K562 (cell line): Measurements from ENCODE around the gene CTCFL. TPM values are rescaled to one million over a fixed set of nuclear protein-coding genes. Genes with fewer than 3 reads are reported as not detected.

ENCODE experiments used
- ARID3B ChIP-seq: fragments of 250-450 bp; sonication (Bioruptor Pico); IDR thresholded peaks from 2 replicates; pipeline ENCODE4 v1.4.0; 2020; ENCODE audit warnings: borderline replicate concordance
- GATAD2A ChIP-seq: fragments of 450-650 bp; IDR thresholded peaks from 2 replicates; pipeline ENCODE4 v1.6.1; 2017
- HNRNPUL1 ChIP-seq: fragments of 200-400 bp; formaldehyde crosslinking; IDR thresholded peaks from 2 replicates; pipeline ENCODE4 v1.6.1; 2017; ENCODE audit warnings: low read length
- MBD2 ChIP-seq: sonication (generic); IDR thresholded peaks from 2 replicates; pipeline ENCODE4 v1.6.1; 2016; ENCODE audit warnings: low read depth, borderline replicate concordance
- MTF1 ChIP-seq: fragments of 250-450 bp; sonication (Bioruptor Pico); IDR thresholded peaks from 2 replicates; pipeline ENCODE4 v1.9.0; 2021; ENCODE audit warnings: moderate library complexity, mild to moderate bottlenecking, inconsistent platforms, borderline replicate concordance
- NR2F6 ChIP-seq: fragments of 450-650 bp; formaldehyde crosslinking; IDR thresholded peaks from 2 replicates; pipeline ENCODE4 v1.4.0; 2020; ENCODE audit warnings: mild to moderate bottlenecking
- PHB2 ChIP-seq: fragments of 450-650 bp; IDR thresholded peaks from 2 replicates; pipeline ENCODE4 v1.6.1; 2017; ENCODE audit warnings: low read depth
- PHF20 ChIP-seq: fragments of 450-650 bp; IDR thresholded peaks from 2 replicates; pipeline ENCODE4 v1.6.1; 2018; ENCODE audit not compliant: partially characterized antibody
- RERE ChIP-seq: sonication (generic); formaldehyde crosslinking; IDR thresholded peaks from 2 replicates; pipeline ENCODE4 v1.8.0; 2023; ENCODE audit warnings: missing genetic modification reagents, mild to moderate bottlenecking, borderline replicate concordance
- SMARCE1 ChIP-seq: fragments of 450-650 bp; IDR thresholded peaks from 2 replicates; pipeline ENCODE4 v1.7.1; 2016; ENCODE audit warnings: mild to moderate bottlenecking
- SOX6 ChIP-seq: fragments of 450-650 bp; IDR thresholded peaks from 2 replicates; pipeline ENCODE4 v1.6.1; 2014; ENCODE audit warnings: mild to moderate bottlenecking
- TAL1 ChIP-seq: fragments of 450-650 bp; IDR thresholded peaks from 2 replicates; pipeline ENCODE4 v1.6.1; 2016; ENCODE audit warnings: mild to moderate bottlenecking
- ZNF146 ChIP-seq: IDR thresholded peaks from one replicate; pipeline ENCODE4 v1.6.1; 2018; ENCODE audit warnings: missing compliant biosample characterization; ENCODE audit not compliant: unreplicated experiment
- ZNF174 ChIP-seq: fragments of 250-450 bp; sonication (Bioruptor Pico); IDR thresholded peaks from 2 replicates; pipeline ENCODE4 v1.4.0; 2020; ENCODE audit warnings: mild to moderate bottlenecking
- ZNF589 ChIP-seq: fragments of 200-800 bp; sonication (Bioruptor generic); IDR thresholded peaks from 2 replicates; pipeline ENCODE4 v1.6.1; 2016; ENCODE audit warnings: low read depth, missing genetic modification characterization, missing compliant biosample characterization
- ZNF740 ChIP-seq, 3 experiments: fragments of 200-800 bp in 1 of 3; sonication (Bioruptor generic) in 1 of 3; sonication (generic) in 1 of 3; formaldehyde crosslinking in 1 of 3; IDR thresholded peaks; 2 replicates each; pipeline versions ENCODE4 v1.6.1 to v1.8.0; 2016 to 2022; ENCODE audit warnings: mild to moderate bottlenecking in 2 of 3, missing compliant biosample characterization in 2 of 3, missing genetic modification characterization in 2 of 3, missing genetic modification reagents in 1 of 3
- ZNF77 ChIP-seq: fragments of 250-450 bp; sonication (Bioruptor Pico); IDR thresholded peaks from 2 replicates; pipeline ENCODE4 v1.5.0; 2020
- polyA plus RNA-seq, 8 experiments: library from polyadenylated mRNA; depleted of rRNA in 4 of 8; stranded (reverse) in 5 of 8; unstranded in 3 of 8; fragments of >200 nt; fragmentation: Nextera tagmentation in 2 of 8; fragmentation: Illumina TruSeq in 1 of 8; extraction: Ambion mirVana in 2 of 8; extraction: Trizol in 1 of 8; gene quantifications; 2 replicates each; pipeline versions ENCODE4 v1.2.1 to v1.2.3, GENCODE V29; 2011 to 2014; ENCODE audit warnings: inconsistent platforms in 1 of 8, missing spikeins in 1 of 8
- total RNA-seq, 7 experiments: library from RNA; depleted of rRNA in 6 of 7; stranded (reverse); fragments of >200 nt in 6 of 7; fragmentation: Illumina TruSeq in 2 of 7; extraction: Trizol in 2 of 7; gene quantifications; 2 replicates each; pipeline versions ENCODE4 v1.2.1 to v1.2.3, GENCODE V29; 2011 to 2021; ENCODE audit warnings: low replicate concordance in 1 of 7
- TF ChIP-seq, protein P1 (sequence below): sonication (generic); formaldehyde crosslinking; IDR thresholded peaks from 2 replicates; pipeline ENCODE4 v1.8.0; 2022; ENCODE audit warnings: mild to moderate bottlenecking, missing genetic modification reagents

The CTCFL gene
- total and polyA plus RNA-seq, 9 of the 15 experiments (the other 6 are each of a cell fraction or from before 2014, with no cell fraction given): 42.4 to 188 (median 111) TPM

- no peak for TF ChIP-seq ARID3B (CRISPR knock-in tag)
- TF ChIP-seq GATAD2A: peak; percentile 27; the same call in 1 of the 2 replicates
- no peak for TF ChIP-seq MTF1 (CRISPR knock-in tag)
- TF ChIP-seq ZNF174 (CRISPR knock-in tag): no peak
- TF ChIP-seq ZNF740 (CRISPR knock-in tag; IDR thresholded peaks at IDR 0.05): peak; percentile 46; the same call in 1 of the 2 replicates
- TF ChIP-seq ZNF740 (tag; IDR thresholded peaks at IDR 0.05): no peak
- no peak for TF ChIP-seq ZNF589 (CRISPR knock-in tag)
- no peak for TF ChIP-seq MBD2
- no peak for TF ChIP-seq PHB2
- no peak for TF ChIP-seq PHF20
- no peak for TF ChIP-seq ZNF77
- TF ChIP-seq SOX6: no peak
- TF ChIP-seq NR2F6 (CRISPR knock-in tag): no peak
- no peak for TF ChIP-seq RERE (CRISPR knock-in tag)
- TF ChIP-seq, protein P1, sequence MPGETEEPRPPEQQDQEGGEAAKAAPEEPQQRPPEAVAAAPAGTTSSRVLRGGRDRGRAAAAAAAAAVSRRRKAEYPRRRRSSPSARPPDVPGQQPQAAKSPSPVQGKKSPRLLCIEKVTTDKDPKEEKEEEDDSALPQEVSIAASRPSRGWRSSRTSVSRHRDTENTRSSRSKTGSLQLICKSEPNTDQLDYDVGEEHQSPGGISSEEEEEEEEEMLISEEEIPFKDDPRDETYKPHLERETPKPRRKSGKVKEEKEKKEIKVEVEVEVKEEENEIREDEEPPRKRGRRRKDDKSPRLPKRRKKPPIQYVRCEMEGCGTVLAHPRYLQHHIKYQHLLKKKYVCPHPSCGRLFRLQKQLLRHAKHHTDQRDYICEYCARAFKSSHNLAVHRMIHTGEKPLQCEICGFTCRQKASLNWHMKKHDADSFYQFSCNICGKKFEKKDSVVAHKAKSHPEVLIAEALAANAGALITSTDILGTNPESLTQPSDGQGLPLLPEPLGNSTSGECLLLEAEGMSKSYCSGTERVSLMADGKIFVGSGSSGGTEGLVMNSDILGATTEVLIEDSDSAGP (CRISPR knock-in tag): no peak
- TF ChIP-seq HNRNPUL1: no peak
- TF ChIP-seq TAL1: no peak
- no peak for TF ChIP-seq SMARCE1
- TF ChIP-seq ZNF146 (CRISPR knock-in tag): no peak
Measured at GRCh38 chr20:57525328-57526086, 567 bp upstream of the CTCFL start (continued).
